Stimulated activated CD8-positive, alpha-beta memory T cell treated with anti-CD3 and anti-CD28 coated beads, Interleukin-4, amount 100 ng/mL, for 1 hour (primary cell): Measurements from ENCODE around the gene C11orf97.
"Not testable (repeated sequence)": the region's sequence is repeated elsewhere in the genome, so short reads cannot be mapped to it uniquely, and the experiment has no call there.

Source experiments
- DNase-seq, 2 donors: peaks; one replicate each; pipeline ENCODE4 v3.0.0-alpha.2; 2020; ENCODE audit warnings: low read depth in 2 of 2, low spot score in 1 of 2

Gene C11orf97

GRCh38 chr11:94525546-94526324 is 13.5 kb downstream of the C11orf97 start:
- DNase-seq, result no peak

GRCh38 chr11:94526645-94527438 is 14.6 kb downstream of the C11orf97 start:
- DNase-seq, result no peak

GRCh38 chr11:94528551-94528950 is 16.3 kb downstream of the C11orf97 start:
- no peak for DNase-seq

- DNase-seq, result no peak
Observed at GRCh38 chr11:94532211-94532610, 19.9 kb downstream of the C11orf97 start.

- DNase-seq, result no peak
Observed at GRCh38 chr11:94533206-94533605, 20.9 kb downstream of the C11orf97 start.

DNA sequence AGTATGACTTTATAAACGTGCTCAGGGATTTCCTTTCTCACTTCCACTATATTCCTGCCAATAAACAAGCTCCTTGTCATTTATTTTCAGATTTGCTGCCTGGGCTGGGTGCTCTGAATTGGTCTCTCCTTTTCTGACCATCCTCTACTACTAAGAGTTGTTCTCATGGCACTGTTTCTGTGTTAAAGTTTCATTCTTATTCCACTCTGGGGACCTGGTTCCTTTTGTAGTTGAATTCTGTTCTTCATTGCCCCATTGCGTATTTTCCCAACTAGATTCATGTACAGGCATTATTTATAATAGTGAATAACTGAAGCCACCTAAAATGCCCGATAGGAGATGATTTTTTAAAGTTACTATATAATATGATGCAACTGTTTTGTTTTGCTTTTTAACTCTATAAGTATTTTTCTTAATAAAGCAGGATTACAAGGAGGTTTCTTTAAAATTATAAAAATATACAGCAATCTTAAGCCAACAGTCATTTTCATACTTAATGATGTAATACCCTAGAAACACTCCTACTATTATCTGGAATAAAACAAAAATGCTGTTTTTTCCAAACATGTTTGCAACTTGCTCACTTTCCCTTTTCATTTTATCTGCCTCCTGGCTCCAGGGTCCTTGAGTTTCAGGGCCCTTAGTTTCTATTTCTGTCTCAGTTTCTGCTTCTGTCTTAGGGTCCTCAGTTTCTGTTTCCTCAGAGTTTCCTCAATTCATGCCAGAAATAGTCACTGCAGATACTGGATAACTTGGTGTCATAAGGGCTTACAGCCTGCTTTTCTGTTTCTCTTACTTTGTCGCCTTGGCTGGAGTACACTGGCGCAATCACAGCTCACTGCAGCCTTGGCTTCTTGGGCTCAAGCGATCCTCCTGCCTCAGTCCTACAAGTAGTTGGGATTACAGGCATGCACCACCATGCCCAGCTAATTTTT is 21.7 kb downstream of the C11orf97 start:
- no peak for DNase-seq

DNA sequence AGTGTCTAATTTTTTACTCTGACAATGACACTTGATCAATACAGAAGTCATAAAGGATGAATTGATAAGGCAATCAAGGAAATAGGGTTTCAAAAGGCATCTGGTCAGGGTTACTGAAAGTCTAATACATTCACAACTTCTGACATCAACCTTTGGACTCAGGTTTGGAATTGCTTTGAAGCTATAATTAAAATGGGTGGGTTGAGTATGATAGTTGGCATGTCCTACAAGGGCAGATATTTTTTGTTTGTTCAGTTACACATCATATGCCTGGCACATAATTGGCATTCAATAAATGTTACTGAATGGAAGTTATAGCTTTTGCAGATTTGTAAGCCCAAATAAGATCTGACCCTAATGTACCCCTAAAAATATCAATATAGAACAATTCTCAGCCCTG is 24.1 kb downstream of the C11orf97 start:
- no peak for DNase-seq

GRCh38 chr11:94537031-94537600 is 24.9 kb downstream of the C11orf97 start:
- no peak for DNase-seq

DNA sequence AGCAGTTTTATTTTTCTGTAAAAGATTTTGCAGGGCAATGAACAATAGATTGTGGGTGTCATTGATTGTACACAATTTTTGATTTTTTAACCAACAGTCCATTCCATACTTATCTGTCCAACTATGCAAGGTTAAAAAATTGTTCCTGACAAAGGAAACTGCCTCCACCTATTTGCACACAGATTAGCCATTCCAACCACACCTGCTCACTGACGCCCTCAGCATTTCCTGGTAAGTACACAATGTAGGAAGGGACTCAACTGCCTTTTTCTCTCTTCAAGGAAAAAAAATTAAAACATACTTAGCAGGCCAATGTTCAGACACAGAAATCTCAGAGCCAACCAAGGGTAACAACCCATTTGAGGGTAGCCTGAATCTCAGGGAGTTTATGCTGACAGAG is 27.2 kb downstream of the C11orf97 start:
- DNase-seq, result no peak

- peak; percentile 35 to 46 for DNase-seq
Observed at GRCh38 chr11:94543695-94544645, 31.7 kb downstream of the C11orf97 start, which contains the start of gene FUT4. TSS of gene FUT4 (plus strand) at chr11:94543921. CDS start at chr11:94544134, 213 bp downstream.

GRCh38 chr11:94544646-94545263 is 32.5 kb downstream of the C11orf97 start:
- no peak for DNase-seq

GRCh38 chr11:94545264-94546161 is 33.3 kb downstream of the C11orf97 start:
- no peak for DNase-seq

DNA sequence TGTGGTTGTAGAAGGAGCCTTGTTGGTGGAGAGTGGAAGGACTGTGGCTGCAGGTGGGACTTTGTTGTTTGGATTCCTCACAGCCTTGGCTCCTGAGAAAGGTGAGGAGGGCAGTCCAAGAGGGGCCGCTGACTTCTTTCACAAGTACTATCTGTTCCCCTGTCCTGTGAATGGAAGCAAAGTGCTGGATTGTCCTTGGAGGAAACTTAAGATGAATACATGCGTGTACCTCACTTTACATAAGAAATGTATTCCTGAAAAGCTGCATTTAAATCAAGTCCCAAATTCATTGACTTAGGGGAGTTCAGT is 33.9 kb downstream of the C11orf97 start:
- no peak for DNase-seq

- no peak for DNase-seq
Observed at GRCh38 chr11:94546886-94547285, 34.6 kb downstream of the C11orf97 start.

GRCh38 chr11:94549146-94549545 is 36.9 kb downstream of the C11orf97 start:
- no peak for DNase-seq

DNA sequence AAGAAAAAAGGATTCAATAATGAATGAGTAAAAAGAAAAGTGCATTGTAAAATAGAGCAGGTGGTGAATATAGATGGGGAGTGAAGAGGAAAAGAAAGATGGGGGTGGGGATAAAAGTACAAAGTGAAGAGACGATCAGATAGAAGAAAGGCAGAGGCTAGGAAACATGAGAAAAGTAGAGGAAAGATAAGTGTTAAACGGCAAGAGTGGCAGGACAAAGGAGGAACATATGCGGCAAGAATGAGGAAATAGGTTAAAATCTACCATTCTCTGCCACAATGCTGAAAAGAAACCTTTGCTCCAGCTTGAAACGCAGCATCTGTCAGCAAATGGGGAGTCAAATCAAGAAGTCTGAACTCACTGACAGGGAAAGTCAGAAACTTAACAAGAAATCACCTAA is 38.3 kb downstream of the C11orf97 start:
- no peak for DNase-seq

GRCh38 chr11:94553938-94554337 is 41.7 kb downstream of the C11orf97 start:
- DNase-seq, result no peak

DNA sequence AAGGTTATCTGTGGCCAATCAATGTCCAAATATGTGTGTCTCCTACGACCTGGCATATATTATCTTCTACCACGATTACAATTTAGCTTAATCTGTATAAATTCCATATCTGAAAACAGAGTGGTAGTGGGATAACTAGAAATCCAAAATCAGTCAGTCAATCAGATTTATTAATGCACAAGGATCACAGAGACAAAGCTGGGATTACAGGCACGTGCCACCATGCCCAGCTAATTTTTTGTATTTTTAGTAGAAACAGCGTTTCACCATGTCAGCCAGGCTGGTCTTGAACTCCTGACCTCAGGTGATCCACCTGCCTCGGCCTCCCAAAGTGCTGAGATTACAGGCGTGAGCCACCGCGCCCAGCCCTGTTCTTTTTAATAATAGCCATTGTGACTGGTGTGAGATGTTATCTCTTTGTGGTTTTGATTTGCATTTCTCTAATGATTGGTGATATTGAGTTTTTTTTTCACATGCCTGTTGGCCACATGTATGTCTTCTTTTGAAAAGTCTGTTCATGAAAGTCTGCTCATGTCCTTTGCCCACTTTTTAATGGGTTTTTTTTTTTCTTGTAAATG is 43.6 kb downstream of the C11orf97 start:
- DNase-seq, result not testable (repeated sequence)
